ENCODE measurements around the gene SERINC5.
"Not testable (repeated sequence)": the region's sequence is repeated elsewhere in the genome, so short reads cannot be mapped to it uniquely, and the experiment has no call there.

SERINC5 gene

DNA sequence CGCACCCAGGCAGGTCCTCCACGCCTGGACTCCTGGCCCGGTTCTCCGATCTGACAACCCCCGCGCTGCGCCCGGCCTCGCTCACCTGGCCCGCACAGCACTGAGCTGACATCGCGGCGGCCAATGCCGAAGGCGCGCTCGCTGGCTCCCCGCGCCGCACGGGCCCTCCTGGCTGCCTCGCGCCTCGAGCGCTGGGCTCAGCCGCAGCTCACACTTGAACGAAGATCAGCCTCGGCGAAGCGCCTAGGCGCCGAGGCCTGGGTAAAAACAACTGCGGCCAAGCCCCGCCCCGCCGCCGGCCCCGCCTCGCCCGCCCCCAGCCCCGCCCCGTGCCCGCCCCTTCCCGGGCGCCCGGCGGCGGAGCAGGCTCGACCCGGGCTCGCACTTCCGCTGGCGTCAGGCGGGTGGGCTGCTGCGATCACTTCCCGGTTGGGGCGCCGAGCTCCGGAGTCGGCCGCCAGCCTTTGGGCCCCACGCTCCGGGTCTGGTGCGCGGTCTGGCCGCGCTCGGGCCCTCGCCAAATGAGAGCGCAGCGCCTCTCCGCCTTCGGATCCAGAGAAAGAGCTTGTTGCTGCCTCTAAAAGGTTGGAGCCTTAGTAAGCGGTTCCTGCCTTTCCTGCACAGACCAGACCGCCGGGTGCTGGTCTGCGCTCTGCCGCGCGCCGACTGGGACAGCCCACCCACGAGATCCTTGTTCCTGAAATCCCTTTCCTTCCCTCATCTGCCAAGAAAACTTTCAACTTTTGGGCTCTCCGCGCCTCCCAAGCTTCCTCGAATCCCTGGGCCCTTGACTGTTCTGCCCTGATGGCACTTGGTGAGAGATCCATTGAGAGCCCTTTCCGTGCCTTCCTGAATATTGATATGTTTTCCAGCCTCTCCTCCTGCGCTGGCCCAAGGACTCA, at the start of gene SERINC5:
Gene SERINC5 (minus strand): TSS at position 238 of the 902 bp plus-strand sequence. CDS start 126 bp downstream, at position 112.
- DNase-seq = peak; percentile 82

DNA sequence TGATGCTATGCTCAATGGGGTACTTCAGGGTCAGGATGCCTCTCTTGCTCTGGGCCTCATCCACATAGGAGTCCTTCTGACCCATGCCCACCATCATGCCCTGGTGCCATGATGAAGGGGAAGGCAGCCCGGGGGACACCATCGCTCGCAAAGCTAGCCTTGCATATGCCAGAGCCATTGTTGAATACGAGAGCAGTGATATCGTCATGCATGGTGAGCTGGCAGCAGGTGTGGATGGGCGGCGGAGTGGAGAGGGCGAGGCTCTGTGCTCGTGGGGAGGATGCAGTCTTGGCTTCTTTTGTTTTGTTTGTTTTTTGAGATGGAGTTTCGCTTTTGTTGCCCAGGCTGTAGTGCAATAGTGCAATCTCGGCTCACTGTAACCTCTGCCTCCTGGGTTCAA, 46.8 kb upstream of the SERINC5 start:
- DNase-seq = no peak

DNA sequence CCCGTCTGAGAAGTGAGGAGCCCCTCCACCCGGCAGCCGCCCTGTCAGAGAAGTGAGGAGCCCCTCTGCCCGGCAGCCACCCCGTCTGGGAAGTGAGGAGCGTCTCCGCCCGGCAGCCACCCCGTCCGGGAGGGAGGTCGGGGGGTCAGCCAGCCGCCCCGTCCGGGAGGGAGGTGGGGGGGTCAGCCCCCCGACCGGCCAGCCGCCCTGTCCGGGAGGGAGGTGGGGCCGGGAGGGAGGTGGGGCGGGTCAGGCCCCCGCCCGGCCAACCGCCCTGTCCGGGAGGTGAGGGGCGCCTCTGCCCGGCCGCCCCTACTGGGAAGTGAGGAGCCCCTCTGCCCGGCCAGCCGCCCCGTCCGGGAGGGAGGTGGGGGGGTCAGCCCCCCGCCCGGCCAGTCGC, 45.5 kb upstream of the SERINC5 start:
- not testable (repeated sequence) for DNase-seq

DNA sequence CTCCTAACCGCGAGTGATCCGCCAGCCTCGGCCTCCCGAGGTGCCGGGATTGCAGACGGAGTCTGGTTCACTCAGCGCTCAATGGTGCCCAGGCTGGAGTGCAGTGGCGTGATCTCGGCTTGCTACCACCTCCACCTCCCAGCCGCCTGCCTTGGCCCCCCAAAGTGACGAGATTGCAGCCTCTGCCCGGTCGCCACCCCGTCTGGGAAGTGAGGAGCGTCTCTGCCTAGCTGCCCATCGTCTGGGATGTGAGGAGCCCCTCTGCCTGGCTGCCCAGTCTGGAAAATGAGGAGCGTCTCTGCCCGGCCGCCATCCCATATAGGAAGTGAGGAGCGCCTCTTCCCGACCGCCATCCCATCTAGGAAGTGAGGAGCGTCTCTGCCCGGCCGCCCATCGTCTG, 44.9 kb upstream of the SERINC5 start:
- DNase-seq = not testable (repeated sequence)

DNA sequence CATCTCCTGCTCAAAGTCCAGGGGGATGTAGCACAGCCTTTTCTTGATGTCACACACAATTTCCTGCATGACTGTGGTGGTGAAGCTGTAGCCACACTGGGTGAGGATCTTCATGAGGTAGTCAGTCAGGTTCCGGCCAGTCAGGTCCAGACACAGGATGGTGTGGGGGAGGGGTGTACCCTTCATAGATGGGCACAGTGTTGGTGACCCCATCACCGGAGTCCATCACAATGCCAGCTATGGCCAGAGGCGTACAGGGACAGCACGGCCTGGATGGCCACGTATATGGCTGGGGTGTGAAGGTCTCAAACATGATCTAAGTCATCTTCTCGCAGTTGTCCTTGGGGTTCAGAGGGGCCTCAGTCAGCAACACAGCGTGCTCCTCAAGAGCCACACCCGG, 44.3 kb upstream of the SERINC5 start:
- DNase-seq = no peak

DNA sequence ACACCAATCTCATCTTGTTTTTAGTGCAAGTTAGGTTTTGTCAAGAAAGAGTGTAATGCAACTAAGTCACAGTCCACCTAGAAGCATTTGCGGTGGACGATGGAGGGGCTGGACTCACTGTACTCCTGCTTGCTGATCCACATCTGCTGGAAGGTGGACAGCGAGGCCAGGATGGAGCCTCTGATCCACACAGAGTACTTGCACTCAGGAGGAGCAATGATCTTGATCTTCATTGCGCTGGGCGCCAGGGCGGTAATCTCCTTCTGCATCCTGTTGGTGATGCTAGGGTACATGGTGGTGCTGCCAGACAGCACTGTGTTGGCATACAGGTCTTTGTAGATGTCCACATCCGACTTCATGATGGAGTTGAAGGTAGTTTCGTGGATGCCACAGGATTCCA, 43.8 kb upstream of the SERINC5 start:
- no peak for DNase-seq

DNA sequence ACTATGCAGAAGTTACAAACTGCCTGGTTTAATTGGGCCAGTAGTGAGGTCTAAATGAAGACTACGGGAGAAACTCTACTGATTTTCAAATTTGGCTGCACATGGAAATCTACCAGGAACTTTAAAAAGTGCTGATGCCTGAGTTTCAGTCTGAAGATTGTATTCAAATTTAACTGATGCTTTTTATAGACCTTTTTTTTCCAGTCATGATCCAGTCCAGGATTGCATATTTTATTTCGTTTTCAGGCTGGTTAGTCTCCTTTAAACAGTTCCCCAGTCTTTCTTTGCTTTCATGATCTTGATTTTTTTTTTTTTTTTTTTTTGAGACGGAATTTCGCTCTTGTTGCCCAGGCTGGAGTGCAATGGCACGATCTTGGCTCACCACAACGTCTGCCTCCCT, 40.3 kb upstream of the SERINC5 start:
- DNase-seq = no peak

DNA sequence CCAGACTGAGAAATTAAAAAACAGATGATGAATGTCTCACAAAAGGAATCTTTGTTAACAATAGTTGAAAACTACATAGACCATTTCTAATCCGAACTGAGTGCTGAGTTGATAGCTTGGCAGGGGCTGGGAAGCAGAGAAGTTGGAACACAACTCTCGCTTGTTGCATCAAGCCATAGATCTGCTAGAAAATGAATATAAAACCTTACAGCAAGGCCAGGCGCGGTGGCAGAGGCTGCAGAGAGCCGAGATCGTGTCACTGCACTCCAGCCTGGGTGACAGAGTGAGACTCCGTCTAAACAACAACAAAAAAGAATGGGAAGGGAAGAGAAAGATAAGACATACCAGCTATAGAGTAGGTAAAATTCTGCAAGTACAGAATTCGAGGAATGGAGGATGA, 35.9 kb upstream of the SERINC5 start:
- DNase-seq = no peak

DNA sequence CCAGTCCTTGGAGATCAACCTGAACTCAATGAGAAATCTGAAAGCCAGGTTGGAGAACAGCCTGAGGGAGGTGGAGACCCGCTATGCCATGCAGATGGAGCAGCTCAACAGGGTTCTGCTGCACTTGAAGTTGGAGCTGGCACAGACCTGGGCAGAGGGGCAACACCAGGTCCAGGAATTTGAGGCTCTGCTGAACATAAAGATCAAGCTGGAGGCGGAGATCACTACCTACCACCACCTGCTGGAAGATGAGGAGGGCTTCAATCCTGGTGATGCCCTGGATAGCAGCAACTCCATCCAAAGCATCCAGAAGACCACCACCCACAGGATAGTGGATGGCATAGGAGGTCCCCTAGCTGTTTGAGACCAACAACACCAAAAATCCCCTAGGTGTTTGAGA, 33.5 kb upstream of the SERINC5 start:
- DNase-seq = no peak

DNA sequence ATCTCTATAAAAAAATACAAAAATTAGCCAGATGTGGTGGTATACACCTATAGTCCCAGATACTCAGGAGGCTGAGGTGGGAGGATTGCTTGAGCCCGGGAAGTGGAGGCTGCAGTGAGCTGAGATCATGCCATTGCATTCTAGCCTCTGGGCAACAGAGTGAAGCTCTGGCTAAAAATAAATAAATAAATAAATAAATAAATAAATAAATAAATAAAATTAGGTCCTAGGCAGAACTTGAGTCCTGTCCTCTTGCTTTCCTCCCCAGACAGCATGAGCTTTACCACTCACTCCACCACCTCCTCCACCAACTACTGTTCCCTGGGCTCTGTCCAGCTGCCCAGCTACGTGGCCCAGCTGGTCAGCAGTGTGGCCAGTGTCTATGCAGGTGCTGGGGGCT, 32.3 kb upstream of the SERINC5 start:
- no peak for DNase-seq

DNA sequence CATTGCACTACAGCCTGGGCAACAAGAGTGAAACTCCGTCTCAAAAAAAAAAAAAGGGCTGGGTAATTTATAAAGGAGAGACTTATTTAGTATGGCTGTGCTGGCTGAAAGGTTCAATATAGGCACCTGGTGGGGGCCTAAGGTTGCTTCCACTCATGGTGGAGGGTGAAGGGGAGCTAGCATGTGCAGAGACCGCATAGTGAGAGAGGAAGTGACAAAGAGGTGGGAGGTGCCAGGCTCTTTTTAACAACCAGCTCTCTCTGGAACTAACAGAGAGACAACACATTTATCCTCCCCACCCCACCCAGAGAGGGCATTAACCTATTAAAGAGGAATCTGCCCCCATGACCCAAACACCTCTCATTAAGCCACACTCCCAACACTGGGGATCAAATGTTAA, 28.9 kb upstream of the SERINC5 start:
- DNase-seq = no peak

DNA sequence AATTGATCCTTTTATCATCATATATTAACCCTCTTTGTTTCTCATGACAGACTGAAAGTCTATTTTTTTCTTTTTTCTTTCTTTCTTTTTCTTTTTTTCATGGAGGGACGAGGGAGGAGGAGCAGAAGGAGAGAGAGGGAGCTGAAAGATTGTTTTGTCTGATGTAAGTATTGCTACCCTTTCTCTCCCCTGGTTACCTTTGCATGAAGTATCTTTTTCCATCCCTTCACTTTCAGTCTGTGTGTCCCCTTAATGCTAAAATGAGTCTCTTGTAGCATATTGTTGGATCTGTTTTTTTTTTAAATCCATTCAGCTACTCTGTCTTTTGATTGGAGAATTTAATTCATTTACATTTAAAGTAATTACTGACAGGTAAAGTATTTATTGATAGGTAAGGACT, 27.5 kb upstream of the SERINC5 start:
- no peak for DNase-seq

DNA sequence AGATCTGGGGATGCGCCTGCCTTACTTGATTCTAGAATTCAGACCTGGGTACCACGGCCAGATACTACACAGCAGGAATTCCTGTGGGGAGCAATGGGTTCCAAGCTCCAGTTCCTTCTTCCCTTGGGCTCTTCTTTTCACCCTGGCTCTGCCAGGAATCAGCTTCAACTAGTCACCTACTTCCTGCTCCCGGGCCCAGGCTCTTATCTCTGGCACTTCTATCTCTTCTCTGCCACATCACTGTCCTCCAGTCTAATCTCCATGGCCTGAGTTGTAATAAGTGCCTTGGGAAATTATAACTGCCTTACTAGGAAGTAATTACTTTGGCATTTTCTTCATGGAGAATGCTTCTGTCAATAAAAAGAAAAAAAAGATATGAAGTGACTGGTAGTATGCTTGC, 26.2 kb upstream of the SERINC5 start:
- DNase-seq = no peak

DNA sequence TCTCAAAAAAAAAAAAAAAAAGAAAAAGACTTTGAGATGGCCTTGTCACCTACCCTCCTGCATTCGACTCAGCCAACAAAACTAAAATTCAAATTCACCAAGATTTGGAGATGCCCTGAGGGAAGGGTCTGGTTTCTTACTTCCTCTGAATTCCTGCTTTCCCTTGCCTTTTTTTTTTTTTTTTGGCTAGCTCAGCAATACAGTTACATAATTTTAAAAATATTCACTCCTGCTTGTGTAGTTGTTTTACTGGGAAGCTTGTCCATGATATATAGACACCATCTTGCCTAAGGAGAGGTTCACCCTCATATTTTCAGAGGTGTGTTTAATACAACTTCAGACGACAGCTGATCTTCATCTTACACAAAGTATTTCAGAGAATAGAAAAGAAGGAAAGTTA, 21.3 kb upstream of the SERINC5 start:
- no peak for DNase-seq

DNA sequence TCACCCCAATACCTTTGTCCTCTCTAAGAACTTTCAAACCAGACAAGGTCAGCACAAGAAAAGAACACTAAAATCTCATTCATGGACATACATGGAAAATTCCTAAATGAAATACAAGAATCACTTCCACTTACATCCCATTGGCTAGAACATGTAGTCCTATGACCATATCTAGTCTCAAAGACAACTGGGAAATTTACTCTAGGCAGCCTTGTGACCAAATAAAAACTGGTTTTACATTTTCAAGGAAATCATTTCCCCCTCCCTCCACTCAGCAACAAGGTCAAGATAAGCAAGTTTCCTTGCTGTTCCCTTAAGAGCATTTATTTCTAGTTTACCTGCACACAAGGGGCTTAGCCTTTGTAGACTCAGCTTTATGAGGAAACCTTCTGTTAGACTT, 20.3 kb upstream of the SERINC5 start:
- DNase-seq = no peak

DNA sequence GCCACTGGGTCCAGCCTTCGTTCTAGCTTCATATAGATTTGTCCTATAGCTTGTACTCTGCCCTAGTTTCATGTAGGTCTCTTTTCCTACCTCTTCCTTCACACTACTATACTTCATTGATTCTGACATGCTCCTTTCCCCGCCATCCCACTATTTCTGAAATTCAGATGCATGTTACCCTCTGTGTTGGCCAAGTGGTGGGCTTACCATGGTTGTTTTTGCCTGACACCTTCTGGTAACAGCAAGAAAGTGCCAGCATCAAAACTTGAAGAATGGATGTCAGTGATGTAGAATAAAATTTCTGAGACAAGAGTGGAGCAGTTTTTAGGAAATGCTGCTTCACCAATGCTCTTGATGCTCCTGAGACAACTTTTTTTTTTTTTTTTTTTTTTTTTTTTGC, 19.5 kb upstream of the SERINC5 start:
- DNase-seq = no peak

DNA sequence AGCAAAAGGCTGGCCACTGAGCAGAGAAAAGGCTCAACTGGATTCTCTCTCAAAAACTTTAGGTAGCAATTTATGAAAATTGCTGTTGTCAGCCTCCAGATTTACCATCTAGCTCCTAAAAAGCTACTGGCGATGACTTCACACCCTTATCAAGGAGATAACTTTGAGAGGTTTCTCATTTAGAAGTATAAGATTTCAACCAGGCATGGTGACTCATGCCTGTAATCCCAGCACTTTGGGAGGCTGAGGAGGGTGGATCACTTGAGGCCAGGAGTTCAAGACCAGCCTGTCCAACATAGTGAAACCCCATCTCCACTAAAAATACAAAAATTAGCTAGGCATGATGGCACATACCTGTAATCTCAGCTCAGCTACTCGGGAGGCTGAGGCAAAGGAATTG, 14.7 kb upstream of the SERINC5 start:
- DNase-seq = not testable (repeated sequence)

DNA sequence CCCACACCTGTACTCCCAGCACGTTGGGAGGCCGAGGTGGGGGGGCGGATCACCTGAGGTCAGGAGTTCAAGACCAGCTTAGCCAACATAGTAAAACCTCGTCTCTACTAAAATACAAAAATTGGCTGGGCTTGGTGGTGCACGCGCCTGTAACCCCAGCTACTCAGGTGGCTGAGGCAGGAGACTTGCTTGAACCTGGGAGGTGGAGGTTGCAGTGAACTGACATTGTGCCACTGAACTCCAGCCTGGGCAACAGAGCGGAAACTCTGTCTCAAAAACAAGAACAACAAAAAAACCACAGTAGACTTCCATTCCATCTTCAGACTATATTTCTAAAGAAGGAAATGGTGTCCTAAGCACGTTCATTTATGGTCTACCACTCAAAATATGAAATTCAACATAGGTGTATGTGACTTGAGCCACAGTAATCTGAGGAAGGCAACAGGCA, 14.2 kb upstream of the SERINC5 start:
- peak; percentile 23 for DNase-seq

DNA sequence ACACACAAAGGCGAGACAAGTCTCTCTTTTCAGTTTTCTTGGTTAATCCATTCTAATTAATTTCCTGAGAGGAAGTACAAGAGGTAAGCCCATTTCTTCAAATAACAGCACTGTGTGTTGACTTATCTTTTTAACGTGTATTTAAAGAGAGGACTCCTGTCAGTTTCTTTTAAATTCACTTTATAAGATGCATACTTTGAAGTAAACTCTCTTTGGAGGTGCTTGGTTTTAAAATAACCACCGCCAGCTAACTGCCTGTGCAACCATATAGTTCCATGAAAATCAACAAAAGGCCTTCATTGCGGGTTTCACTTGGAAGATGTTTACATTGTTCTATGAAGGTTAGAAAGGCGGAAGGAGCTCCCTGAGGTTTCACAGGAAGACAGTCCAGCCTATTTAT, 13.1 kb upstream of the SERINC5 start:
- DNase-seq = no peak

DNA sequence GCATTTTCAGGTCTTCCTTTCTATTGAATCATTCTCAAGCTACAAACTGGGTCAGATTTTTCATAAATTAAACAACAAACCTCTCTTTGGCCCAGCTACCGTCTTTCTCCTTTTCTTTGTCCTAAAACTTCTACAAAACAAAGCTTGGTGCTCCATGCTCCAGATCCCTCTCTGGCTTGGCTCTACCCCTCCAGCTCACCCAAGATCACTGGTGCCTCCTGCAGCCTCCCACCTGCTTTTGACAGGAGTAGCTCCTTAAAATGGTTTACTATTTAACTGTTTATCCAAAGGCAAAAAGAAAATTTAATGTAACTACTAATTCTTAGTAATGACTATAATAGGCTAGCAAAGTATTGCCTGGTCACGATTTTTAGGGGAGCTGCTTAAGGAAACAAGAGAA, 10.7 kb upstream of the SERINC5 start:
- no peak for DNase-seq

DNA sequence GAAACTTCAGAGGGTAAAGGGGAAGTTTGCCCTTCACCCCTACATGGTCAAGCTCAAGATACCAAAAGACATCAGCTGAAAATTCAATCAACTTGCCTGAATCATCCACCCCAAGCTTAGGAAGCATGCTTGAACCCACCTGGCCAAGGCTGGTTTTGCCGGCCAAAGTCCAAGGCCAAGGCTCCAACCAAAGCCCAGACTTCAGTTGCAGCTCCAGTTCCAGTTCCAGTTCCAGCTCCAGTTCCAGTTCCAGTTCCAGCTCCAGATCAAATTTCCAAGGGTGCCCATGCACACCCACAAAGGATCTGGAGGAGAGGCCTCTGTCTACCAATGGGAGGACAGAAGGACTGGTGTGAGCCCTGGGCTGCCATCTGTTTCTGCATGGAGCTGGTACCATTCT, 4.6 kb upstream of the SERINC5 start:
- no peak for DNase-seq

DNA sequence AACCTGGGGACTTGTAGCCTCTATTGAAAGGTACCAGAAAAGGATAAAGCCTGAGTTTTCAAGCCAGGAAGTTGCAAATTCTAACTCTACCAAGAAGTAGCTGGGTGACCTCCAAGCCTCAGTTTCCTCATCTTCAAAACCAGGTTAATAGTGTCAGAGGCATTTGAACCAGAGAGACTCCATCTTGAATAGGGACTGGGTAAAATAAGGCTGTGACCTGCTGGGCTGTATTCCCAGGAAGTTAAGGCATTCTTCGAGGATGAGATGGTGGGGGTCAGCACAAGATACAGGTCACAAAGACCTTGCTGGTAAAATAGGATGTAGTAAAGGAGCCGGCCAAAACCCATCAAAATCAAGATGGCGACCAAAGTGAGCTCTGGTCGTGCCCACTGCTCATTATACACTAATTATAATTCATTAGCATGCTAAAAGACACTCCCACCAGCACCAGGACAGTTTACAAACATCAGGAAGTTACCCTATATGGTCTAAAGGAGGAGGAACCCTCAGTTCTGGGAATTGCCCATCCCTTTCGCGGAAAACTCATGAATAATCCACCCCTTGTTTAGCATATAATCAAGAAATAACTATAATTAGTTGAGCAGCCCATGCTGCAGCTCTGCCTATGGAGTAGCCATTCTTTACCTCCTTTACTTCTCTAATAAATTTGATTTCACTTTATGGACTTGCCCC, 3.8 kb upstream of the SERINC5 start:
- no peak for DNase-seq

DNA sequence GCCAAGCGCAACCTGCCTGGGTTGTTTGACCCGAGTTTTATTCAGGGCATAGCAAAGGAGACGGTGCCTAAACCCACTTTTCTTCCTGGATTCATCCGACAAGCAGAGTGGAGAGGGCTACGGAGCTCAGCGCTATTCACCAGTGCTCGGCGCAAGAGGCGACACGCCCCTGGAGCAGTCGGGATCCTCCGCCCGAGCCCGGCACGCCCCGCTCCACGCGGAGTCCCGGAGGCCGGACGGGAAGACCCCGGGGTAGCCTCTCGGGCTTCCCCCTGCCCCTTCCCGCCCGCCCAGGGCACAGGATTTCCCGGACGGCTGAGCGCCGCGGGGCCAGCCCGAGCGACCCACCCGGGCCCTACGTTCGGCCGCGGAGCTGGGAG, 427 bp downstream of the SERINC5 start:
- DNase-seq = peak; percentile 40

DNA sequence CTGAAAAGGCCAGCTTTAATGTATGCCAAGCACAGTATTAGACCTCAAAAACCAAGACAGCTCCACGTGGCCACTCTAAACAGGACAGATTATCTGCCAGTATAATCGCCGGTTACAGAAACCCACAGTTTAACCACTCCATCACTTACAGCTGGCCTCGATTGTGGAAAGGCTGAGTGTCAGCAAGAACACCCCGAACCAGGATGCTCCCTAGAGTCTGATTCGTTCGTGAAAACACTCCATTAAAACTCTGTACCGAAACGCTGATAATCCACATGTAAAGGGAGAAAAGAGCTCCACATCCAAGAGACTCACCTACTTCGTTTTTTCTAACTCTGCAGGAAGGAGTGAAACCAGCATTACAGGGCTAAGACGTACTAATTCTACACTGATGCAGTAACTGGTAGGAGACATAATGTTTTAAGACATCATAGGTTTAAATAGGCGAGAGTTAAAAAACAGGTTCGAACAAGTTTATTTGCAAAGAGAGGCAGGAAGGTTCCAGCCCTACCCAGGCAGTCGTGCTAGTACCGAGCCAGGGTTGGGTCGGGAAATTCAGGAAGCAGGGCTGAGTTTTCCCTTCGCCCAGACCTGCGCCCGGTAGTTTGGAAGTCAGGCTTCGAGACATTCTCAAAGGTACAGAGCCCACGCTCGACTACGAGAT, 949 bp downstream of the SERINC5 start:
- no peak for DNase-seq

All from activated CD8-positive, alpha-beta memory T cell treated with anti-CD3 and anti-CD28 coated beads, Interleukin-2, amount 50 U/mL, for 4 hours (primary cell).